ENCODE data around the gene AASDHPPT. TPM values are rescaled to one million over a fixed set of nuclear protein-coding genes. Genes with fewer than 3 reads are reported as not detected.
"Not testable (repeated sequence)": the region's sequence is repeated elsewhere in the genome, so short reads cannot be mapped to it uniquely, and the experiment has no call there.

AASDHPPT gene
- total RNA-seq, 1 experiment from 2014 or later = 96.6 TPM

GRCh38 chr11:106047631-106048030, 29.8 kb upstream of the AASDHPPT start:
- H3K36me3 ChIP-seq (ENCODE audit: insufficient read depth, low read length, poor library complexity, severe bottlenecking) = no peaks in the 10 kb centered on the region
- TF ChIP-seq CTCF (conservative IDR thresholded peaks at IDR 0.05; ENCODE audit: low read depth, low read length) (no peak), EZH2 (IDR thresholded peaks at IDR 0.05; ENCODE audit: borderline replicate concordance, low read depth, low read length, poor library complexity, severe bottlenecking) (no peak)
- H3K4me1 ChIP-seq (ENCODE audit: insufficient read depth, low read length, poor library complexity, severe bottlenecking) = peaks cover 11% of the 10 kb centered on the region
- POLR2A ChIA-PET (ENCODE audit: low non-redundant PET) = no interaction called here
- intact Hi-C loops (cut with micrococcal nuclease; ENCODE audit: unreplicated experiment) = no loop called here
- no peak for DNase-seq (ENCODE audit: low spot score)
- no peak overlapping the region for H3K4me3 ChIP-seq (ENCODE audit: low read depth, low read length, poor library complexity, severe bottlenecking)
- BruUV-seq (replicated peaks) = no TSS peak
- no peaks in the 10 kb centered on the region for H3K9me3 ChIP-seq (ENCODE audit: low read depth, low read length, poor library complexity, severe bottlenecking)
- H3K27ac ChIP-seq (ENCODE audit: low read depth, low read length, poor library complexity, severe bottlenecking) = no peak overlapping the region
- H3K27me3 ChIP-seq (replicated peaks; ENCODE audit: insufficient read depth, low read depth, low read length, poor library complexity) = no peaks in the 10 kb centered on the region
- CTCF ChIA-PET = no interaction called here

GRCh38 chr11:106049727-106050476, 27.6 kb upstream of the AASDHPPT start:
- Histone ChIP-seq H3K4me3 (ENCODE audit: low read depth, low read length, poor library complexity, severe bottlenecking) (no peak overlapping the region), H3K4me1 (ENCODE audit: insufficient read depth, low read length, poor library complexity, severe bottlenecking) (peaks cover 11% of the 10 kb centered on the region), H3K27me3 (replicated peaks; ENCODE audit: insufficient read depth, low read depth, low read length, poor library complexity) (no peaks in the 10 kb centered on the region), H3K9me3 (ENCODE audit: low read depth, low read length, poor library complexity, severe bottlenecking) (no peaks in the 10 kb centered on the region), H3K27ac (ENCODE audit: low read depth, low read length, poor library complexity, severe bottlenecking) (no peak overlapping the region), H3K36me3 (ENCODE audit: insufficient read depth, low read length, poor library complexity, severe bottlenecking) (no peaks in the 10 kb centered on the region)
- ChIA-PET CTCF (no interaction called here), POLR2A (ENCODE audit: low non-redundant PET) (no interaction called here)
- intact Hi-C loops (cut with micrococcal nuclease; ENCODE audit: unreplicated experiment) = no loop called here
- DNase-seq (ENCODE audit: low spot score) = no peak
- no TSS peak for BruUV-seq (replicated peaks)
- TF ChIP-seq EZH2 (IDR thresholded peaks at IDR 0.05; ENCODE audit: borderline replicate concordance, low read depth, low read length, poor library complexity, severe bottlenecking) = no peak
- TF ChIP-seq CTCF (conservative IDR thresholded peaks at IDR 0.05; ENCODE audit: low read depth, low read length) = no peak

GRCh38 chr11:106051103-106051502, 26.4 kb upstream of the AASDHPPT start:
- no TSS peak for BruUV-seq (replicated peaks)
- H3K36me3 ChIP-seq (ENCODE audit: insufficient read depth, low read length, poor library complexity, severe bottlenecking) = no peaks in the 10 kb centered on the region
- CTCF ChIA-PET = no interaction called here
- H3K4me1 ChIP-seq (ENCODE audit: insufficient read depth, low read length, poor library complexity, severe bottlenecking) = peaks cover 11% of the 10 kb centered on the region
- no peak for DNase-seq (ENCODE audit: low spot score)
- no peak overlapping the region for H3K4me3 ChIP-seq (ENCODE audit: low read depth, low read length, poor library complexity, severe bottlenecking)
- H3K9me3 ChIP-seq (ENCODE audit: low read depth, low read length, poor library complexity, severe bottlenecking) = no peaks in the 10 kb centered on the region
- TF ChIP-seq EZH2 (IDR thresholded peaks at IDR 0.05; ENCODE audit: borderline replicate concordance, low read depth, low read length, poor library complexity, severe bottlenecking) (no peak), CTCF (conservative IDR thresholded peaks at IDR 0.05; ENCODE audit: low read depth, low read length) (no peak)
- POLR2A ChIA-PET (ENCODE audit: low non-redundant PET) = no interaction called here
- H3K27me3 ChIP-seq (replicated peaks; ENCODE audit: insufficient read depth, low read depth, low read length, poor library complexity) = no peaks in the 10 kb centered on the region
- intact Hi-C loops (cut with micrococcal nuclease; ENCODE audit: unreplicated experiment) = no loop called here
- no peak overlapping the region for H3K27ac ChIP-seq (ENCODE audit: low read depth, low read length, poor library complexity, severe bottlenecking)

- CTCF ChIA-PET; DNase-seq (ENCODE audit: low spot score); H3K27ac ChIP-seq (ENCODE audit: low read depth, low read length, poor library complexity, severe bottlenecking); H3K4me1 ChIP-seq (ENCODE audit: insufficient read depth, low read length, poor library complexity, severe bottlenecking); intact Hi-C loops (cut with micrococcal nuclease; ENCODE audit: unreplicated experiment); H3K9me3 ChIP-seq (ENCODE audit: low read depth, low read length, poor library complexity, severe bottlenecking); H3K36me3 ChIP-seq (ENCODE audit: insufficient read depth, low read length, poor library complexity, severe bottlenecking); POLR2A ChIA-PET (ENCODE audit: low non-redundant PET); H3K4me3 ChIP-seq (ENCODE audit: low read depth, low read length, poor library complexity, severe bottlenecking); H3K27me3 ChIP-seq (replicated peaks; ENCODE audit: insufficient read depth, low read depth, low read length, poor library complexity); BruUV-seq (replicated peaks): not testable (repeated sequence)
Measured at GRCh38 chr11:106058377-106058776, 19.1 kb upstream of the AASDHPPT start.
